GM19239 (cell line): ENCODE data around the gene MTCH1.
"Not testable (repeated sequence)": the region's sequence is repeated elsewhere in the genome, so short reads cannot be mapped to it uniquely, and the experiment has no call there.

Experiments
- DNase-seq: peaks from one replicate; pipeline ENCODE4 v3.0.0; 2011; ENCODE audit warnings: low spot score; ENCODE audit not compliant: insufficient read length
- FAIRE-seq: peaks from 2 replicates; lab custom pipeline; 2011; peaks lifted over from hg19 to GRCh38; lab: Jason Lieb, UNC

The MTCH1 gene

DNA sequence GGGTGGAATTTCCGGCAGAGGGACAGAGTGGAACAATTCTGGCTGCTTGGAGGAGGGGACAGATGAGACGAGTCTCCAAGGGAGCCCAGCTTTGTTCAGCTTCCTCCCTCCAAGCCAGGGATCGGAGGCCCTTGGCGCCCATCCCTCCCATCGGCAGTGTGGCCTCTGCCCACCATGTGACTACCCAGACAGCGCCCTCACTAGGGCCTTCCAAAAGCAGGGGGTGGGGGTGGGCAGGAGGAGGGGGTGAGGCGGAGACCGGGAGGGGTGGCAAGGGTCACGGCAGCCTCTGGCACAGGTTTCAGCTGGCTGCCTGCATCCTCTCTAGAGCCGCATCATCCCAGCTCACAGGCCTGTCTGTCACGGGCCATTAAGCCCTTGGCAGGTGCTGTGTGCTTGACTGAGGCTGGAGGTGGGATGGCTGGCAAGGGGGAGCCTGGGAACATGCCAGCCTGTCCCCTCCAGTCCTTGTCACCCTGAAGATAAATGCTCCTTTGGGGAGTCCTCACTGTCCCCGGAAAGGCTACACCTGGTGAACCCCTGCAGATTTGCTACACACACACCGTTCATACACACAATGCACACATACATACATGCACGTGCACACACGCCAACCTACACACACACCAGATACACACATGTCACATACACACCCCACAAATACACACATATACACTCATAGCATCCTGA lies 13.2 kb upstream of the MTCH1 start:
- FAIRE-seq (no peak), DNase-seq (no peak)

GRCh38 chr6:36998723-36999038 lies 12.7 kb upstream of the MTCH1 start:
- FAIRE-seq, result no peak
- DNase-seq, result no peak

GRCh38 chr6:36997811-36998722 lies 12.1 kb upstream of the MTCH1 start:
- FAIRE-seq, result no peak
- no peak for DNase-seq

- not testable (repeated sequence) for FAIRE-seq, DNase-seq
Observed at GRCh38 chr6:36990401-36990800, 4.4 kb upstream of the MTCH1 start.

DNA sequence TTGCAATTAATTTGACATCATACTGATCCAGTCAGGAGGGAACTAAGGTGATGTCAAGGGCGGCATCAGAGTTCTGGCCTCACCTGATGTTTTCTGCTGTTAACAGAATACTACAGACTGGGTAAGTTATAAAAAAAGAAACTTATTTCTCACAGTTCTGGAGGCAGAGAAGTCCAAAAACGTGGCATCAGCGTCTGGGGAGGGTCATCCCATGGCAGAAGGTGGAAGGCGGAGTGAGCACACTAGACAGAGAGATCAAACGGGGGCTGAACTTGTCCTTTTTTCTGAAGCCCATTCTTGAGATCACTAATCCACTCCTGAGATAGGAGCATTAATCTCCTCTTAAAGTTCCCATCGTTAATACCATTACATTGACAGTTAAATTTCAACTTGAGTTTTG lies 3.3 kb upstream of the MTCH1 start:
- DNase-seq (no peak), FAIRE-seq (no peak)

DNA sequence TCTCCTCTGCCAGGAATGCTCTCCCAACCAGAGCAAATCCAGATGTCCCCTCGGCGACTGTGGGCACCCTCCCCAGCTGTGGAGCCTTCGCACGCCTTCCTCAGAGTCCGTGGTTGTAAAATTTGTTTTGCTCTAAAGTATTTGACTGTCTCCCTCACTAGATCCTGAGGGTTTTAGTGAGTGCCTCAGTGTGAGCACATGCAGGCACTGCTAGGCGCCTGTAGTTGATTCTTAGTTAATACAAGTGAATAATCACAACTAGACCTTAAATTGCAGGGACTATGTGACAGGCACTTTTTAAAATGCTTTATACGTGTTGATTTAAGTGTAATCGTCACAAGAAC lies 680 bp upstream of the MTCH1 start:
- DNase-seq, result no peak
- no peak for FAIRE-seq

DNA sequence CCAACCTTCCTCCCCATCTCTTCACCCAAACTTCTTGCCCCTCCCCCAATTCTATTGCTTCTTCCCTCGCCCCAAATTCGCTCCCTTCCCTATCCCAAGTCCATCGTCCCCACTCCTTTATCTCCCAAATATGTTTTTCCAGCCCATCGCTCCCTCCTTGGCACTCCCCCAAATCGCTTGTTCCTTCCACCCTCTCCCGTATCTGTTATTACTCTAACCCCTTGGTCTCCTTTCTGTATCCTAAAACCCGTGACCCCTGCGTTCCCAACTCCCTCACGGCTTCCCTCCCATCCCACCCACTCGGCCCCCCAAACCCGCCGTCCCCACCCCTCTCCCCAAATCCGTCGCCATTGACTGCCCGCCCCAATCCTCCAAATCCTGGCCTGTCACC lies 584 bp downstream of the MTCH1 start:
- DNase-seq (no peak), FAIRE-seq (no peak)

DNA sequence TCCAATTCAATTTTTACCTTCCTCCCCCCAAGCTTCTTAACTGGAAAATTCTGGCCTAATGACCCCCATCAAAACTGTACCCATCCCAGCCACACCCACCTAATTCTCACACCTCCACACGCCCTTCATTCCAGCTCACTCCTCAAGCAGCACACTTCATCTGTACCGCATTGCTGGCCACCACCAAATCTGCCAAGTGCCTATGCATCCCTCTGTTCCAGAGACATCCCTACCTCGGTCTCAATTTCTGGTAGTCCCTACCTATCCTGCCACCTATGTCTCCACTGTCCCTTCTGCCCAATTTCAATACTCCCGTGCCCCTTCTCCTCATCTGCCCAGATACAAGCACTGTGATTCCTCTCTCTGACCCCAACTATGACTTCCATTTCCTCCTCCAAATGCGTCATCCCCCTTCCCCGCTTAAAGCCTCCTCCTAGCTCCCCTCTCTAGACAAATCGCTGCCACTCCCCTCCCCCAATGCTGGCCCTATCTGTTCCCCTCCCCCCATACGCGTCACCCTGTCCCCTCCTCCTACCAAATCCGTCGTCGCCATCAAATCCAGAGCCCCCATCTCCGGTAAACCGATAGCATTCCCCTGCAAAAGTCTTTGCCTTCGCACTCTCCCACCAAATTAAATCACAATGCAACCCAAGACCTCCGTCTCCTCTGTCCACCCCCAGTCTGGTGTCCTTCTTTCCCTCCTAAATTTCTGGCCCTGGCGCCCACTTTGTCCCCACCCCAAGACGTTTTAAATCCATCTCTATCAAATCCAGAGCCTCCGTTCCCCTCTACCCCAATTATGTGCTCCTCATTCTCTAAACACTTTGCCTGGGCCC lies 1.2 kb downstream of the MTCH1 start:
- FAIRE-seq, result no peak
- no peak for DNase-seq

DNA sequence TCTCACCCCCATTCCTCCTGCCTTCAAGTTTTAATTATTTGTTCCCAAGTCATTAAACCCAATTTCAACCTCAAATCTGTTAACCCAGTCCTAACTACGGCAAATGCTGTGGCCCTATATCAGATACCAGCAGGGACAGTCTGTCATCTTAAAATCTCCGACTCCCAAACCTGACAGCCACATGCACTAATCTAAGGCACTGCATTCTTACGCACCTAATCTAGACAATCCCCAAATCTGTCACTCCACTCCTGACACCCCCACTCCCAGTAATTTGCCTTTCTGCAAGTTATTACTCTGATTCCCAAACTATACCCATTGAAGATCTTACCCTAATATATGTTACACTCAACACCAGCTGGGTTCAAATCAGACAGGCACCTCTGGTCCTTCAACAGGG lies 2.5 kb downstream of the MTCH1 start:
- FAIRE-seq (no peak), DNase-seq (no peak)

- DNase-seq (no peak), FAIRE-seq (no peak)
Observed at GRCh38 chr6:36980876-36981619, 4.9 kb downstream of the MTCH1 start.

DNA sequence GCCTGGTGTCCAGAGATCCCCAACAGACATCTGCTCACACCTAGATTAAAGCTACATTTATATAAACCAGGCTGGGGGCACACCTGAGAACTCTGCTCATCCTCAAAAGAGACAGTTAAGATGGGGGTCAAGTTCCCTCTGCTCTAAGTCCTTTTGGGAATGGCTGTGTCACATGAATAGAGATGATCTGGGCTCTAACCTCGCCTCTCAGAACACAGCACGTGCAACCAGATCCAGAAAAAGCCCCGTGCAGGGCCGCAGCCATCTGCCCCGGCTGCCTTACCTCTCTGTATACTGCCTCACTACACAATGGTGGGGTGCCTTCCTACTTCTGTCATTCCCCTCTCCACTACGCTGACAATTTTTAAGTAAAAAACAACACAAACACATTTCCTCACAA lies 5.9 kb downstream of the MTCH1 start:
- no peak for FAIRE-seq
- DNase-seq, result no peak

- FAIRE-seq (no peak), DNase-seq (no peak)
Observed at GRCh38 chr6:36979347-36979742, 6.7 kb downstream of the MTCH1 start.

DNA sequence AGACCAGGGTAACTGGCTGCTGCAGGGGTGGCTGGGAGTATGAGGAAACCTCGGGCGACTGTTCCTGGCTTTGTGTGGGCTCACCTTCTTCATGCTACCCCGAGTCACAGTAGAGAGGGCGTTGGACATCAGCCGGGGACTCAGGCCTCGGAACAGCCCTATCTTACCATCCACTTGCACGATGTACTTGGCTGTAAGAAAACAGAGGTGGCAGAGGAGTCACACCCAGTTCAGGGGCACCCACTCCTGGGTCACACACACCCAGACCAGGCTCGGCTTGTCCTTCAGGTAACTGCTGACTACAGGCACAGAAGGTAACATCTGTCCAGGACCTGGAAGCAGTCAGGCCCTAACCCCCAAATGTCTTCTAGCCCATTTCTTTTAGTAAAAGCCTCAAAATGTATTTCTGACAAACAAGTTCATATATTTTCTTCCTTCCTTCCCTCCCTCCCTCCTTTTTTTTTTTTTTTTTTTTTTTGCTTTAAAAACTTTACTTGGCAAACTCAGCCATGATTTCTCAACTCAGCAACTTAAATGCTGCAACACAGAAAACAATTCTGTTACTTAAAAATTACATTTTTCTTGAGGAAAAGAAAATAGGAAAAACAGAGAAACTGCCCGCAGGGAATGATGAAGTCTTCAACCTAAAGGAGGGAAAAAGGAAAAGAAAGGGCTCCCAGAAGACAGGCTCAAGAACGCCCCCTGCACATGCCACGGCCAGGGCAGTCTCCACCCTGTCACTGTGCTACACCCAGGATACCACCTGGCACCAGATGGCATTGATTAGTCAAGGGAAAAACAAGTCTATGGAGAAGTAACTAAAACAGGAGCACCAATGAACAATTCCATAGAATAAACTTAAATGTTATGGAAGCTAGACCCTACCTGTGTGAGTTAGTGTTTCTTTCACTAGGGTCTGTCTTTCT lies 7.3 kb downstream of the MTCH1 start:
- DNase-seq, result no peak
- no peak for FAIRE-seq

GRCh38 chr6:36977470-36977941 lies 8.5 kb downstream of the MTCH1 start:
- DNase-seq, result no peak
- FAIRE-seq, result no peak

- no peak for DNase-seq
- FAIRE-seq, result no peak
Observed at GRCh38 chr6:36976931-36977330, 9.1 kb downstream of the MTCH1 start.

GRCh38 chr6:36976509-36976908 lies 9.5 kb downstream of the MTCH1 start:
- no peak for FAIRE-seq

GRCh38 chr6:36976007-36976264 lies 10.1 kb downstream of the MTCH1 start:
- FAIRE-seq, result no peak
- no peak for DNase-seq

More at GRCh38 chr6:36976509-36976908, 9.5 kb downstream of the MTCH1 start:
- DNase-seq, result no peak

GRCh38 chr6:36975231-36976006 lies 10.6 kb downstream of the MTCH1 start:
- FAIRE-seq, result no peak
- no peak for DNase-seq

GRCh38 chr6:36973647-36974046 lies 12.3 kb downstream of the MTCH1 start:
- FAIRE-seq (no peak), DNase-seq (no peak)
